Measurements from ENCODE around the gene GNPNAT1. TPM values are rescaled to one million over a fixed set of nuclear protein-coding genes. Genes with fewer than 3 reads are reported as not detected.

The GNPNAT1 gene
- total and polyA plus RNA-seq, 2 donors (not counting 1 experiment from before 2014, with no cell fraction given), result 2.1 to 7.8 TPM

DNA sequence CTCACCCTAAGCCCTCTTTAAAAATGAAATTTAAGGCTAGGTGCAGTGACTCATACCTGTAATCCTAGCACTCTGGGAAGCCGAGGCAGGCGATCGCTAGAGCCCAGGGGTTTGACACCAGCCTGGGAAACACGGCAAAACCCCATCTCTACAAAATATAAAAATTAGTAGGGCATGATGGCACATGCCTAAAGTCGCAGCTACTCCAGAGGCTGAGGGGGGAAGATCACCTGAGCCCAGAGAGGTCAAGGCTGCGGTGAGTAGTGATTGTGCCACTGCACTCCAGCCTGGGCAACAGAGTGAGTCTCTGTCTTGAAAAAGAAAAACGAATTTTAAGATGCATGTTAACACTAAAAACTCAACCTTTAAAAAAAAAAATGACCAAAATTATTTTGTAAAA is 12.7 kb downstream of the GNPNAT1 start:
- no peaks in the 10 kb centered on the region for H3K27me3 Mint-ChIP-seq
- intact Hi-C loops (cut with micrococcal nuclease), result no loop called here
- H3K4me3 Mint-ChIP-seq, result no peak overlapping the region
- ChIA-PET CTCF (no interaction called here), POLR2A (no interaction called here)
- ATAC-seq (ENCODE audit: low read depth) (no peak), DNase-seq (no peak)
- Histone ChIP-seq H3K27me3 (replicated peaks in 1 of 4; ENCODE audit: control extremely low read depth in 1 of 4, control insufficient read depth in 3 of 4, insufficient read depth in 4 of 4, low read length in 3 of 4) (no peaks in the 10 kb centered on the region), H3K27ac (ENCODE audit: low read length in 2 of 2) (no peak overlapping the region), H4K20me1 (ENCODE audit: control insufficient read depth, insufficient read depth, low read length, poor library complexity, severe bottlenecking) (no peaks in the 10 kb centered on the region), H3K4me2 (replicated peaks; ENCODE audit: low read depth, low read length, poor library complexity, severe bottlenecking) (no peak overlapping the region), H3K36me3 (replicated peaks in 1 of 2; ENCODE audit: control extremely low read depth in 1 of 2, control insufficient read depth in 1 of 2, extremely low read depth in 1 of 2, insufficient read depth in 2 of 2, low read length in 1 of 2) (peaks cover 3 to 12% of the 10 kb centered on the region in 2 experiments), H3K4me1 (ENCODE audit: control insufficient read depth in 2 of 2, insufficient read depth in 2 of 2, low read length in 2 of 2) (no peaks in the 10 kb centered on the region), H2AFZ (ENCODE audit: insufficient read depth, low read depth, low read length, poor library complexity, severe bottlenecking) (no peak overlapping the region), H3K9me3 (ENCODE audit: control extremely low read depth in 1 of 3, control insufficient read depth in 2 of 3, insufficient read depth in 1 of 3, low read length in 2 of 3) (no peaks in the 10 kb centered on the region), H3K9ac (ENCODE audit: low read length) (no peak overlapping the region), H3K79me2 (ENCODE audit: control insufficient read depth, insufficient read depth, low read length) (no peaks in the 10 kb centered on the region), H3K4me3 (ENCODE audit: control extremely low read depth in 1 of 5, extremely low read depth in 1 of 5, insufficient read depth in 1 of 5, low read depth in 2 of 5, low read length in 4 of 5) (no peak overlapping the region)
- H3K9me3 Mint-ChIP-seq (ENCODE audit: insufficient read depth), result no peaks in the 10 kb centered on the region
- 100% methylated on average over 1 of the region's 7 CpGs for WGBS (ENCODE audit: insufficient coverage)
- no peak for TF ChIP-seq EZH2 (IDR thresholded peaks at IDR 0.05; ENCODE audit: borderline replicate concordance, insufficient read depth, low read depth, low read length, poor library complexity, severe bottlenecking)
- TF ChIP-seq, protein P1, sequence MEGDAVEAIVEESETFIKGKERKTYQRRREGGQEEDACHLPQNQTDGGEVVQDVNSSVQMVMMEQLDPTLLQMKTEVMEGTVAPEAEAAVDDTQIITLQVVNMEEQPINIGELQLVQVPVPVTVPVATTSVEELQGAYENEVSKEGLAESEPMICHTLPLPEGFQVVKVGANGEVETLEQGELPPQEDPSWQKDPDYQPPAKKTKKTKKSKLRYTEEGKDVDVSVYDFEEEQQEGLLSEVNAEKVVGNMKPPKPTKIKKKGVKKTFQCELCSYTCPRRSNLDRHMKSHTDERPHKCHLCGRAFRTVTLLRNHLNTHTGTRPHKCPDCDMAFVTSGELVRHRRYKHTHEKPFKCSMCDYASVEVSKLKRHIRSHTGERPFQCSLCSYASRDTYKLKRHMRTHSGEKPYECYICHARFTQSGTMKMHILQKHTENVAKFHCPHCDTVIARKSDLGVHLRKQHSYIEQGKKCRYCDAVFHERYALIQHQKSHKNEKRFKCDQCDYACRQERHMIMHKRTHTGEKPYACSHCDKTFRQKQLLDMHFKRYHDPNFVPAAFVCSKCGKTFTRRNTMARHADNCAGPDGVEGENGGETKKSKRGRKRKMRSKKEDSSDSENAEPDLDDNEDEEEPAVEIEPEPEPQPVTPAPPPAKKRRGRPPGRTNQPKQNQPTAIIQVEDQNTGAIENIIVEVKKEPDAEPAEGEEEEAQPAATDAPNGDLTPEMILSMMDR (IDR thresholded peaks at IDR 0.05), result no peak
- H3K27ac Mint-ChIP-seq, result no peak overlapping the region
- H3K4me1 Mint-ChIP-seq, result no peaks in the 10 kb centered on the region

DNA sequence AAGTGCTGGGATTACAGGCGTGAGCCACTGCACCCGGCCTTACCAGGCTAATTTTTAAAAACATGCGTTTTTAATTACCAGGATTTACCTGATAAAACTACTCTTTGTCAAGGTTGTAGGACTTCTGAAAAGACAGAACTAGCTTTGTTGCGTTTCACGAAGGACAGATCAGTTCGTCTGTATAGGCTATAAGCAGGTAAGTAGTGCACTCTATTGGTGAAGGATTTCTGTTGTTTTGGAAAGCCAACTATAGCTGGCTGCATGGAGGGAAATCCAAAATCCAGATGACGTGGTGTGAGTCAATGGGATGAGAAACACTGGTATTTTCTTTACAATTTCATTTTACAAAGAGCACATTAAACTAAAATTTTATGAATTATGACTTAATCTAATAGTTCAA is 14.6 kb downstream of the GNPNAT1 start:
- no peak overlapping the region for H3K4me3 ChIP-seq (ENCODE audit: control extremely low read depth in 1 of 5, extremely low read depth in 1 of 5, insufficient read depth in 1 of 5, low read depth in 2 of 5, low read length in 4 of 5)
- Mint-ChIP-seq H3K9me3 (ENCODE audit: insufficient read depth) (no peaks in the 10 kb centered on the region), H3K4me1 (no peaks in the 10 kb centered on the region), H3K27ac (no peak overlapping the region), H3K27me3 (no peaks in the 10 kb centered on the region), H3K4me3 (no peak overlapping the region)
- WGBS (ENCODE audit: insufficient coverage), result 97% methylated on average over 5 of the region's 7 CpGs
- intact Hi-C loops (cut with micrococcal nuclease), result no loop called here
- ChIA-PET POLR2A (no interaction called here), CTCF (interaction anchor here (0.7 to 1.7 kb wide), 3 partner anchors 10 to 476 kb away, joined by 3 to 5 read pairs (median 3); no protein-coding TSS in a partner anchor)
- ATAC-seq (ENCODE audit: low read depth) (no peak), DNase-seq (no peak)
- TF ChIP-seq, protein P1 (IDR thresholded peaks at IDR 0.05), result no peak
- TF ChIP-seq EZH2 (IDR thresholded peaks at IDR 0.05; ENCODE audit: borderline replicate concordance, insufficient read depth, low read depth, low read length, poor library complexity, severe bottlenecking), result no peak
- peaks cover 4 to 19% of the 10 kb centered on the region in 2 experiments for H3K36me3 ChIP-seq (replicated peaks in 1 of 2; ENCODE audit: control extremely low read depth in 1 of 2, control insufficient read depth in 1 of 2, extremely low read depth in 1 of 2, insufficient read depth in 2 of 2, low read length in 1 of 2)
- H3K27me3 ChIP-seq (replicated peaks in 1 of 4; ENCODE audit: control extremely low read depth in 1 of 4, control insufficient read depth in 3 of 4, insufficient read depth in 4 of 4, low read length in 3 of 4), result no peaks in the 10 kb centered on the region
- no peaks in the 10 kb centered on the region for H3K79me2 ChIP-seq (ENCODE audit: control insufficient read depth, insufficient read depth, low read length)
- H3K4me2 ChIP-seq (replicated peaks; ENCODE audit: low read depth, low read length, poor library complexity, severe bottlenecking), result no peak overlapping the region
- no peak overlapping the region for H3K27ac ChIP-seq (ENCODE audit: low read length in 2 of 2)
- no peak overlapping the region for H2AFZ ChIP-seq (ENCODE audit: insufficient read depth, low read depth, low read length, poor library complexity, severe bottlenecking)
- H3K9ac ChIP-seq (ENCODE audit: low read length), result no peak overlapping the region
- H3K4me1 ChIP-seq (ENCODE audit: control insufficient read depth in 2 of 2, insufficient read depth in 2 of 2, low read length in 2 of 2), result no peaks in the 10 kb centered on the region
- H4K20me1 ChIP-seq (ENCODE audit: control insufficient read depth, insufficient read depth, low read length, poor library complexity, severe bottlenecking), result no peaks in the 10 kb centered on the region
- no peaks in the 10 kb centered on the region for H3K9me3 ChIP-seq (ENCODE audit: control extremely low read depth in 1 of 3, control insufficient read depth in 2 of 3, insufficient read depth in 1 of 3, low read length in 2 of 3)

Data from B cell (primary cell).